HG03354 (cell line): Measurements from ENCODE around the gene SLC9A4.
"Not testable (repeated sequence)": the region's sequence is repeated elsewhere in the genome, so short reads cannot be mapped to it uniquely, and the experiment has no call there.

Experiments
- ATAC-seq: cut with Tn5 transposase; IDR thresholded peaks from one replicate; pipeline ENCODE4 v1.9.1; 2021; ENCODE audit warnings: mild to moderate bottlenecking; ENCODE audit not compliant: unreplicated experiment, poor library complexity, severe bottlenecking

SLC9A4 gene

GRCh38 chr2:102527086-102527485 is 54.1 kb downstream of the SLC9A4 start:
- no peak for ATAC-seq

- no peak for ATAC-seq
Measured at GRCh38 chr2:102538491-102538890, 65.5 kb downstream of the SLC9A4 start.

GRCh38 chr2:102540882-102541281 is 67.9 kb downstream of the SLC9A4 start:
- ATAC-seq, result no peak

GRCh38 chr2:102544182-102544581 is 71.2 kb downstream of the SLC9A4 start:
- no peak for ATAC-seq

GRCh38 chr2:102547462-102547861 is 74.4 kb downstream of the SLC9A4 start:
- ATAC-seq, result no peak

GRCh38 chr2:102549027-102549426 is 76.0 kb downstream of the SLC9A4 start:
- ATAC-seq, result no peak

GRCh38 chr2:102550151-102550550 is 77.1 kb downstream of the SLC9A4 start:
- no peak for ATAC-seq

GRCh38 chr2:102551329-102552096 is 78.5 kb downstream of the SLC9A4 start:
- ATAC-seq, result no peak

- ATAC-seq, result no peak
Measured at GRCh38 chr2:102553601-102554000, 80.6 kb downstream of the SLC9A4 start.

GRCh38 chr2:102558463-102558862 is 85.4 kb downstream of the SLC9A4 start:
- no peak for ATAC-seq

GRCh38 chr2:102562542-102562941 is 89.5 kb downstream of the SLC9A4 start:
- ATAC-seq, result not testable (repeated sequence)

- no peak for ATAC-seq
Measured at GRCh38 chr2:102575888-102576287, 102.9 kb downstream of the SLC9A4 start.

GRCh38 chr2:102578376-102578775 is 105.3 kb downstream of the SLC9A4 start:
- no peak for ATAC-seq

GRCh38 chr2:102581911-102582310 is 108.9 kb downstream of the SLC9A4 start:
- ATAC-seq, result no peak

- ATAC-seq, result no peak
Measured at GRCh38 chr2:102582845-102583244, 109.8 kb downstream of the SLC9A4 start.
